RWPE1 (cell line): ENCODE results near the gene DDX39A.

Source experiments
- CTCF ChIA-PET: fragments of 350-600 bp; sonication (Branson Sonifier 250); formaldehyde crosslinking; extraction: SDS; loops from one replicate; lab custom pipeline; 2021; lab: Yijun Ruan, JAX
- POLR2A ChIA-PET: fragments of 400-600 bp; formaldehyde crosslinking; extraction: SDS; loops from one replicate; lab custom pipeline; 2020; ENCODE audit warnings: antibody characterized with exemption; ENCODE audit not compliant: low non-redundant PET; lab: Yijun Ruan, JAX
- DNase-seq: peaks from one replicate; pipeline ENCODE4 v3.0.0; 2012; ENCODE audit warnings: low spot score
- H3K27ac ChIP-seq: fragments of 450-650 bp; 2 replicates; pipeline ENCODE4 v1.5.1; 2017
- TF ChIP-seq, protein P1 (sequence below): fragments of 450-650 bp; conservative IDR thresholded peaks from 2 replicates; pipeline ENCODE4 v1.5.1; 2017; ENCODE audit warnings: low read depth, mild to moderate bottlenecking

The DDX39A gene

DNA sequence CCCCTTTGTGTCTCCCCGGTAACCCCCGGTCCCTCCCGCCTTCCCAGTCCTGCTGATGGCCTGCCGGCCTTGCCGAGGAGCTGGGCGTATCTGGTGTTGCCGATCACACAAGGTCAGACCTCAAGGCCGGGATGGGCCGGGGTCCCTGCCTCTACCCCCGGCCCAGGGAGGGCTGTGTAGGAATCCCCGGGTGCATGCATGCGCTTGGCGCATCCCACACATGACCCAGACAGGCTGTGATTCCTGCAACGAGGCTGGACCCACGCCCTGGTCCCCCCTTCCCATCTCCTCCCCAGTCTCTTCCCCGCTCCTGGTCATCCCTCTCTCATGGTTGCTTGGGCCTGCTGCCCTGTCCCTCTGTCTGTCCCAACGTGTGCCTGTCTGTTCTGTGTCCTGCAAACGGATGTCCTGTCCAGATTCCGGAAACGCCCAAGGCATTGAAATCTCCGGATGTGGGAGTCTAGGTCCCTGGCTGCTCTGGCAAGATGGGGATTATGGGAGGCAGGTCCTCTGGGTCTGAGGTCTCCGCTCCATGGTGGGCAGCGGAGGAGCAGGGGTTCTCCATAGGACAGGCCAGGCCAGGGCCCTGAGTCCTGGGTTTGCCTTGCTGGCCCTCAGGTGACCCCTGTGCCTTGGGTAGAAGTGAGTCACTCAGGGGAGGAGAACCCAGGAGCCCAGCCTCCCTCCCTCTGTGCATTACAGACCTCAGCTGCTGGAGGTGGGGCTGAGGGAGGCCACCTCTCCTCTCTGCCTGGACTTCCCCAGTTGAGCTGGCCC is 15.6 kb upstream of the DDX39A start:
- POLR2A ChIA-PET = no interaction called here
- TF ChIP-seq, protein P1, sequence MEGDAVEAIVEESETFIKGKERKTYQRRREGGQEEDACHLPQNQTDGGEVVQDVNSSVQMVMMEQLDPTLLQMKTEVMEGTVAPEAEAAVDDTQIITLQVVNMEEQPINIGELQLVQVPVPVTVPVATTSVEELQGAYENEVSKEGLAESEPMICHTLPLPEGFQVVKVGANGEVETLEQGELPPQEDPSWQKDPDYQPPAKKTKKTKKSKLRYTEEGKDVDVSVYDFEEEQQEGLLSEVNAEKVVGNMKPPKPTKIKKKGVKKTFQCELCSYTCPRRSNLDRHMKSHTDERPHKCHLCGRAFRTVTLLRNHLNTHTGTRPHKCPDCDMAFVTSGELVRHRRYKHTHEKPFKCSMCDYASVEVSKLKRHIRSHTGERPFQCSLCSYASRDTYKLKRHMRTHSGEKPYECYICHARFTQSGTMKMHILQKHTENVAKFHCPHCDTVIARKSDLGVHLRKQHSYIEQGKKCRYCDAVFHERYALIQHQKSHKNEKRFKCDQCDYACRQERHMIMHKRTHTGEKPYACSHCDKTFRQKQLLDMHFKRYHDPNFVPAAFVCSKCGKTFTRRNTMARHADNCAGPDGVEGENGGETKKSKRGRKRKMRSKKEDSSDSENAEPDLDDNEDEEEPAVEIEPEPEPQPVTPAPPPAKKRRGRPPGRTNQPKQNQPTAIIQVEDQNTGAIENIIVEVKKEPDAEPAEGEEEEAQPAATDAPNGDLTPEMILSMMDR = no peak
- peak overlapping the region; percentile 71 for H3K27ac ChIP-seq
- CTCF ChIA-PET = no interaction called here
- peak; percentile 70 for DNase-seq

DNA sequence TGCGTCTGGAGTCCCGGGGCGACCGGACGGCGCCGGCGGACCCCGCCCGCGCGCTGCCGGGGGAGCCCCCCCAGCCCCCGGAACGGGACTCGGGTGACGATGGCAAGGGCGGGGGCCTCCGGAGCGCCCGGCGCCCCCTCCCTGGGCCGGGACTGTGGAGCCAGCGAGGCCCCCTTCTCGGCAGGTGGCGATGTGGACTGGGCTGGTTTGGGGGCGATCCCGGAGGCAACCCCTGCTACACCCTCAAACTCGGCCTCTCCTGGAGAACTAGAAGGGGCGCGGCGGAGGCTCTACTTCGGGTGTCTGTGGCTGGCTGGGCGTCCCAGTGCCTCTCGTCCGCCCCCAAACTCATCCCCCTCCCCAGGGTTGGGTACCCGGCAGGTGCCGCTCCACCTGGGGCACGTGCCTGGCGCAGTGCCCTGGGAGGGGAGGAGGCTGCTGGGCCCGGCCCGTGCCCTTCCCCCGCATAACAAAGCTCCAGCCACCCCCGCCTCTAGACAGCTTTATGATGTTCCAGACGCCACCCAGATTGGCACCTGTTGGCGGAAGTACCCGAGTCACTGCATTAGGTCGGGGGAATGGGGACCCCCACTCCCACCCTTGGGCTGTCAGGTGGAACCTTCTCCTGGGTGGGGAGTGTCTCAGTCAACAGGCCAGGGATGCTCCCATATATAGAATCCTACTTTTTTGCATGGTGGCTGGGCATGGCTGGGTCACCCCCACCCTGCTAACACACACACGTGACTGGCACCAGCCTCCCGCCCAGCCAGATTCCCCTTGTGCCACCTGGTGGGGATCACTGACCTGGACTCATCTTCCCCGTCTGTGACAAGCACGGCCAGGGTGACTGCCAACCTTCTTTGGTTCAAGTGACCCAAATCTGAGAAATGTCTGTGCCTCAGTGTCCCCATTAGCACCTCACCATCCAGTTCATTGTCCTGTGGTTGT is 14.7 kb upstream of the DDX39A start:
- DNase-seq = peak; percentile 24
- POLR2A ChIA-PET = interaction anchor here (1.0 kb wide), 1 partner anchor 10 kb away, joined by 8 read pairs; no protein-coding TSS in a partner anchor
- CTCF ChIA-PET = interaction anchor here (0.5 kb wide), 1 partner anchor 25 kb away, joined by 3 read pairs; no protein-coding TSS in a partner anchor

GRCh38 chr19:14432791-14433553 is 13.8 kb upstream of the DDX39A start, which contains the start of gene PKN1:
Gene PKN1 (plus strand): TSS chr19:14433306. CDS start chr19:14433522, 216 bp downstream.
- DNase-seq = peak; percentile 41
- H3K27ac ChIP-seq = peak within 1 kb of the TSS; percentile 71
- POLR2A ChIA-PET = no interaction called here
- TF ChIP-seq, protein P1 = no peak; the same call in 1 of the 2 replicates
- CTCF ChIA-PET = interaction anchor here (0.6 to 0.8 kb wide), 2 partner anchors 9 to 296 kb away, joined by 3 to 5 read pairs; no protein-coding TSS in a partner anchor

More for the DNA sequence above, 14.7 kb upstream of the DDX39A start:
- peak overlapping the region; percentile 71 for H3K27ac ChIP-seq
- TF ChIP-seq, protein P1 = no peak

GRCh38 chr19:14430712-14431111 is 11.6 kb upstream of the DDX39A start:
- no peak overlapping the region for H3K27ac ChIP-seq
- POLR2A ChIA-PET = interaction anchor here (0.6 kb wide), 1 partner anchor 9 kb away, joined by 8 read pairs; no protein-coding TSS in a partner anchor
- DNase-seq = no peak
- CTCF ChIA-PET = interaction anchor here (0.7 kb wide), 1 partner anchor 15 kb away, joined by 4 read pairs; no protein-coding TSS in a partner anchor
- TF ChIP-seq, protein P1 = no peak

DNA sequence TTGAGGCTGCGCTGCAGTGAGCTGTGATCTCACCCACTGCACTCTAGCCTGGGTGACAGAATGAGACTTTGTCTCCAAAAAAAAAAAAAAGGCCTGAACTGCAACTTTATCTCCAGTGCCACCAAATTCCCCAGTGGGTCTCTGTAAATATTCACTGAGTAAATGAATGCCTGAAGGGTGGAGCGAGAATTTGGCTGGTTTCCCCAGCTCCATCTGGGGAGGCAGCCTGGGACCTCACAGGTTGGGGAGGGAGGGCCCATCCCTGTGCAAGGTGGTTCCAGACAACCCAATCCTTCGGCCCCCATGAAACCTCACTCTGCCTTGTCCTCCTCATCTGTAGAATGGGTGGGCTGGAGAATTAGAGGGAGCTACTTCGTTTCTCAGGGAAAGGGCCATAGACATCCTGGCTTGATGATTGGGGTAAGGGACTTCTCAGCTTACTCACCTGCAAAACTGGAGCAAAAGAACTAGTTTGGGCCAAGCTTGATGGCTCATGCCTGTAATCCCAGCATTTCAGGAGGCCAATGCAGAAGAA is 9.8 kb upstream of the DDX39A start:
- H3K27ac ChIP-seq = no peak overlapping the region
- TF ChIP-seq, protein P1 = no peak
- ChIA-PET POLR2A (interaction anchor here (0.6 kb wide), 2 partner anchors 114 to 304 kb away, joined by 3 read pairs; no protein-coding TSS in a partner anchor), CTCF (interaction anchor here (0.6 to 1.0 kb wide), 3 partner anchors 23 to 766 kb away, joined by 3 read pairs; no protein-coding TSS in a partner anchor)
- no peak for DNase-seq
